NCI-H748 (cell line): ENCODE measurements around the gene EEPD1.

Source experiments
- DNase-seq: peaks from one replicate; lab custom pipeline; 2025; ENCODE audit not compliant: unreplicated experiment; lab: John Stamatoyannopoulos, UW

The EEPD1 gene

DNA sequence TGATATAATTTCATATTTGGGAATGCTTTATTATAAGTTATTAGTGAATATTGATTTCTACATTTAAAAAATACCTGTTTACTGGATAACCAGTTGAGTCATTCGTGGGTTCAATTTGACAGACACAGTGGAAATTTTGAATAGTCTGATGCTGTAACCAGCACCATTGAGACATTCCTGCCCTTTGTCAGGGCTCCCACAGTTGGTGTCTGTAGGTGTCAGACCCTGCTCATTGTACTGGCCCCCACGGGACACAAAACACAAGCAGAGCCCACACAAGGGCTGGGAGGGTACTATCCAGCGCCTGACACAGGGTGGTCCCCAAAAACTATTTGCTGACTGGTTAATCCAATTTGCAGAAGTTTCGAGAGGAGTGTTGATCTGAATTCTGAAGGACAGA lies 35.9 kb downstream of the EEPD1 start:
- DNase-seq = no peak

DNA sequence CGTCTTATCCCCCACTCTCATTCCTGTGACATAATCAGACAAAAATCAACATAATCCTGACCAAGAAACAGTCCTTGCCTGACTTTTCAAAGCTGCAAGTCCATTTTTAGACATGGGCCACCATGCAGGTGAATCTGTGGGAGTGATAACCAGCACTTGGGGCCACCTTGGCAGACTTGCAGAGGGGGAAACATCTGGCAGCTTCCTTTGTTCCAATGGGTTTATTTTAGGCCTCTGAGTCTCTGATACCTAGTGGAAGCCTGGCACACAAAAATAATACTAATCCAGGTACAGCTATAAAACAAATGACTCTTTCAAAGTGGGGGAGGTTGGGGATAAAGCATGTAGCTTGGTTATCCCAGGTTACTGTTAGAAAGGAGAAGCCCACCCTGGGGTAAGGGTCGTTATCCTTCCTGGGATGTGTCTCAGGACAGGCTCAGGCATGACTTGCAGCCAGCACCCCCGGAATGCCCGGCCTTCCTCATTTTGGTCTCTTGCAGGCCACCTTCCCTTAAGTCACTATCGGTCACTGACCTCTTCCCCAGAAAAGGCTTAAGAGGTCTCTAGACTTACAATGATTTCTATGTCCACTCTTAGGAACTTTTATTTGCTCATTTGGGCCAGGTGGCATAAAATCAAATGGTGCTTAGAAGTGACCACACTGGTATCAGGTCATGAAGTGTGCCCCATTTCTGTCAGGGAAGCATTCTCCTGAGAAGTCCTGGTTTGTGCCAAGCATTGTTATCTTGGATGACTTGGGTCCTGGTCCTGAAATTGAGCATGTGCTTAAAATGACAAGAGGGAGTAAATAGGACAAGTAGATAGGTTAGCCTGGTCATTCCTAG lies 37.6 kb downstream of the EEPD1 start:
- no peak for DNase-seq

DNA sequence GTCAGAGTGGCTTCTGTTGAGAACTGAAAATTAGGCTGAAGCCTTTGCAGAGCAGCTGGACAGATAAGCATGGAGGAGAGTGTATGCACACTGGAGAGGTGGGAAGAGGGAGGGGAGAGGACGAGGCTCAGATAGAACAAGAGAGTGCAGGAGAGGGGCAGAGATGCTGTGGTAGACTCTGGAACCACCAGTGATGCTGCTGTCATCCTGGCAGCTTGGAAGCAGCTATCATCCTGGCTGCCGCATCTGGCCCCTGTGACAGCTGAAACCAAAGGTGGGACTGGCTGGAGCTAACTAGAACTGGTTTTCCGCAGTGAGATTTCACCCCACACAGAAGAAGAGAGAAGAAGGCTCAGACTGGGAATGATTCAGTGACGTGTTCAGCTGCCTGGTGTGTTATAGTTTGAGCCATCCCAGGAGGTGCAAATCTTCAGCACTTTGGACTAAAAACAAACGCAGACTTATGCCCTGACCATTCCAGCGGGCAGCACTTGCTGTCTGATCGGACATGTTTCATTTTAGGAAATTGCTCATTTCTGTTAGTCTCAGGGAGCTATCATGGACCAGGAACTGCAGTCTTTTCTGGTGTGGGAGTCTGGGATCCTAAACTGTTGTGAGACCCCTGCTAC lies 38.4 kb downstream of the EEPD1 start:
- no peak for DNase-seq

DNA sequence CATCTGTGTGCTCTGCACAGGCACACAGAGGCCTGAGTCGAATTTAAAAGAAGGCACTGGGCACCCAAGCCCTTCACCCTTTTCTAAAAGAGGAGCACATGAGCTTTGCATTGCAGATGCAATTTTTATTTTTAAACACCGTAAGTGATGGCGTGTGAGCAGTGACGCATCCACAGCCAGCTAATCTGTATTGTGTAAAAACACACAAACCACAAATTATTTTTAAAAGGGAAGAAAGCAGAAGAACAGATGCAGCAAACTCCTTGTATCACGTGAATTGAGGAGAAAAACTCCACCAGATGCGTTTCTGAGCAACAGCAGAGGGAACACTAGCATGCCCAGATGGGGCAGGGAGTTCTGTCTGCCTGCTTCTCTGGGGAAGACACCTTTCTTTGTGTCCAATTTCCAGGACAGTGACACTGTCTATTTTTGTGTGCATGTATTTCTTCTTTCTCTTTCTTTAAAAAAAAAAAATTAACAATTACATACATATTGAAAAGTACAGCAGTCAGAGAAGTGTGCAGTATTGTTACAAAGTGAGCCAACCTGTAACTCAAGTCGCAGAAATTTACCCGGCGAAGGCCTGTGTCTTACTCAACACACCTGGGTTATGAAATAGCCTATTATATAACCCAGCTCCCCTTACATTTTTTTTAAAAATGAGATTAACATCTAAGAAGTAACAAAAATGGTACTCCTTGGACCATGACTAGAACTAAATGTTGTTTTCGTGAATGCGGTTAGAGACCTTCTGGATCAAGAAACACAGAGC lies 39.2 kb downstream of the EEPD1 start:
- no peak for DNase-seq

DNA sequence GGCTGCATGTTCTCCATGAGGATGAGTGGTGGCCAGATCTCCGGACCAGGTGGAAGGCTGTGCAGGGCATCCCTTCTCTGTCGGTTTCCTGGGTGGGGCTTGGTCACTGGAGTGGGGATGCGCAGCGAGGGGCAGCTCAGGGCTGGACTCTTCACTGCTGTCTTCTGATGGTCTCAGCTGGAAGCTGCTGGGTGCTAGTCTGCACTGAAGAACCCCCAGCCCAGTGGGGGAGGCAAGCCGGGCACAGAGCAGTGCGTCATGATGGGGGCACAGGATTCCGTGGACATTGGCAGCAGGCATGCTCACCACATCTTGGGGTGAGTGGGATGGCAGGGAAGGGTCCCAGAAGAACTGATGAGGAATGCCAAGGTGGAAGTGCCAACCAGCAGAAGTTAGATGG lies 39.8 kb downstream of the EEPD1 start:
- DNase-seq = no peak

DNA sequence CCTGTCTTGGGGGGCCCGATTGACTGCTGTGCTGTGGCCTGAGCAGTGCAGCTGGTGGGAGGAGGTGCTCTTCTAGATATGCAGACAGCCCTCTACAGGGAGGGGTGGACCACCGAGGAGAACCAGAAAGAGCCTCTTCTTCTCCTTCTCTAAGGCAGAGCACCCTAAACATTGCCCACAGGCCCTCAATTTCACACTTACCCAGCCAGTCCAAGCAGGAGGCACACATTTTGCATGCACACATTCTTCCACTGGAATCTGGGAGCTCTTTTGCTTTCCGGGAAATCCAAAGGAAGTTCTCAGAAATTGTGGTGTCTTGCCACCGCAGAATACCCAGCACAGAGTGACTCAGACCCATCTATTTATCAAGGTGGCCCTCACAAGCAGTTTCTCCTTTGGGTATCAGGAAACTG lies 45.8 kb downstream of the EEPD1 start:
- no peak for DNase-seq

DNA sequence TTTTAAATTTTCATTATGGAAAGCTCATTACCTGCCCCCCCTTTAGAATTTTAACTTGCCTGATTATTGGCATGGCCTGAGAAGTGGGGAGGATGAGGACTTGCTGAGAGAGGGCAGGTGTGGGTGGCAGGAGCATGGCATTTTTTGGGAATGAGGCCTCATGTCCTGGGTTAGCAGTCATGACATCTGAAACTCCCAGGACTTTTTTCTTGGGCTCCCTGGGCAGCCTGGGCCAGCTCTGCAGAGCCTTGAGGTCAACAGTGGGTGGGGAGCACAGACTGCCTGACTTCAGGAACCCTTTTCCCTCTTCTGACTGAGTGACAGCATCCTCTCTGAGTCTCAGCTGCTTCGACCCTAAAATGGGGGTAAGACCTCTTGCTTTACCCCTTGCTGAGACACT lies 46.3 kb downstream of the EEPD1 start:
- no peak for DNase-seq

DNA sequence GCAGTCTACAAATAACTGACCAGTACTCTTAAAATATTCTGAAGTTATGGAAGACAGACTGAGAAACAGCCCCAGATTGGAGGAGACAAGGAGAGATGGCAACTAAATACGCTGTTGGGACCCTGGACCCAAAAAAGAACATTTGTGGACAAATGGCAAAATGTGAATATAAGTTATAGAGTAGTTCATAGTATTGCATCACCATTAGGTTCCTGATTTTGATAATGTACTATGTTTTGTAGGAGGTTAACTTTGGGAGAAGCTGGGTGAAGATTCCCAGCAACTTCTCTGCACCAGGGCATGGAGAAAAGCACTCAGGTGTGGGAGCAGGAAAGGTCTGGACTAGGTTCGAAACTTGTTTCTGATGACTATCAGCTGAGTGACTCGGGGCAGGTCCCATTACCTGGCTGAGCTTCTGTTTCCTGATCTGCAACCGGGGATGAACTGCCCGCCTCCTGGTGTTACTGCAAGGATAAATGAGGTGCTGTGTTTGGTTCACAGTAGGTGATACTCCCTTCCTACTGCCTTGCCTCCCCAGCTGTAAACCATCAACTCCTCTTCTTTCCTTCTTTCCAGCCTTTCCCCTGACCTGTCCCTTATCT lies 48.2 kb downstream of the EEPD1 start:
- DNase-seq = no peak

DNA sequence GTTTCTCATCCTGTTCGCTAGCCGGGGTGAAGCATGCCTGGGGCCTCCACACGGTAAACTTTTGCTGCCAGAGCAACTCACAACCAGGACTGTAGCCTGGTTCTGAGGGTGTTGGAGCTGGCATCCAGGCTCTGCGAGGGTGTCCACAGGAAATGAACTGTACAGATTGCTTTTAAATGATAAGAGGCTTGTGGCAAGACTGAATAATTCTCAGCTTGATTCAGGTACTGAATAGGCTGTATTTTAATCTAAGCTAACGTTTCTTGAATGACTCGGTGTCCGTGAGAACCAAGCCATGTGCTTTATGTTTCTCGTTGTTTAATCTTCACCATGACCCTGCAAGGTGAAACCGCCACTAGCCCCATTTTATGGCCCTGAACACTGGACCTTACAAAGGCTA lies 49.3 kb downstream of the EEPD1 start:
- DNase-seq = no peak

DNA sequence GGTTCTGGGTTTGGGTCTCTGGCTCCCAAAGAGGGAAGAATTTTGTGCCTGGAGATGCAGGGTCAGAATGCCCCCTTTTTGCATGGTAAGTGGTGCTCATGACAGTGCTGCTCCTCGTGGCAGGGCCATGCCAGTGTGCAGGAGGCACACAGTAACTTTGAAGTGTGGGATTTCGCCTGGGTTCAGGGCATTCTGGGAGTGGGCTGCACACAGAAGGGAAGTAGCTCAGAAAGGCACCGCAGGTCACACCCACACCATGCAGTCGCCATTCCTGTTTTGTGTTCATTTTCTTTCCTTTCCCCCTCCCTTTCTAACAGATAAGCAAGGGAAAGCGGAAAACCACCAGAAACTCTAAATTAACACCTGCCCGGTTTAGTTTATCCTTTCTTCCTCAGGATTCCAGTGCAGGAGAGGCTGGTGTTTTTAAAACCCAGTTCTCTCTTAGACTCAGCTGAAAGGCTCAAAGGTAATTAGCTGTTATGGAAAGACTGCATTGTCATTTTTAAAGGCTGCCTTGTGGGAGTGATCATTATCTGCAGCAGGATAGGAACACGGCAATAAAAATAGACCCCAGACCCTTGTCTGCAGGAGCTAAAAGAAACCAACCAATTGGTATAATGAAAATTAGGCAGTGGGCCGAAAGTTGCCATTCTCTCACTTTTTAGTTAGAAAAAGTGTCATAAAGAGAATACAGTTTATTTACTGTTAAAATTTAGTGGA lies 50.2 kb downstream of the EEPD1 start:
- no peak for DNase-seq

DNA sequence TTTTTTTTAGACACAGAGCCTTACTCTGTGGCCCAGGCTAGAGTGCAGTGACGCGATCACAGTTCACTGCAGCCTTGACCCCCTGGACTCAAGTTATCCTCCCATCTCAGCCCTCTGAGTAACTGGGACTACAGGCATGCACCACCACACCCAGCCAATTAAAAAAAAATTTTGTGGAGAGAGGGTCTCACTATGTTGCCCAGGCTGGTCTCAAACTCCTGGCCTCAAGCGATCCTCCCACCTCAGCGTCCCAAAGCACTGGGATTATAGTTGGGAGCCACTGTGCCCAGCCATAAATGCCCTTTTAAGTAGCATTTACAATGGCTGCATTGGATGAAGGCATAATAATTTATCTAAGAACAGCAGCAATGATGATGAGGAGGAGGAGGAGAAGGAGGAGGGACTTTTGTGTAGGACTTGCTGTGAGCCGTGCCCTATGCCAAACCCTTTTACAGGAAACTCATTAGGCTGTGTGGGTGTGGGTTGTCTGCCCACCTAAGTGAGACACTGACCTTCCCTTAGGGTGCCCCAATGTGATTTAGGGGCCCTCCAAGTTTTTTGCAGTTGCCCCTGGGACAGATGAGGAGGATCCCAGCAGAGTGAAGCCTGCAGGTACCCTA lies 51.1 kb downstream of the EEPD1 start:
- DNase-seq = no peak

DNA sequence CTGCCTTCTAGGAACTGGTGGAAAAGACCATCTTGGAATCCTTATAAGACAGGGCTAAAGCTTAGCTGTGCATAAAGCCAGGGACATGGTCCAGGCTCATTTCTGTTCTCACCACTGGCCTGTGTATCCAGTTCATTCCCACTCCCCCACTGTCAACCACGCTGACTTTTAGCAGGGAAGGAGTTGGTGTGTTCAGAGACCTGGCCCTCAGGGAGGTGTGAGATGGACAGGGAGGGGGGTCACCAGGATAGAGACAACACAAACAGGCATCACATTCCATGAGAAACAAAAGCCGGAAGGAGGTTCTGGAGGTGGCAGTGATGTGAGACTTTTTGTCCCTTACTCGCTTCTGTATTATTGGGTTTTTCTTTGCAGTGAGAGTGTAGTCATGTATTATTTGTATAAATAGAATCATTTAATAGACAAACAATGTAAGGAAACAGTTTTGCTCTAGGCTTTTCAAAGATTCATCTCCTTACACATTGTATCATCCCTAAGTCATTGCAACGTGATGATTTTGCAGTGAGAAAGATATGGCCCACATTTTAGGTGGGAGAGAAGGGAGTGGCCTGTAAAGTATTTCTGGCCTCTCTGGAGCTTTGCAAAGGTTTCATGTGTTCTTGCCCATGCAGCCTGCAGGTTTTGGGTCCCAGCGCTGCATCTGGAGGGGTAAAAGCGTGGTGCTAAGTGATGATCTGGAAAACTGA lies 52.0 kb downstream of the EEPD1 start:
- DNase-seq = no peak

DNA sequence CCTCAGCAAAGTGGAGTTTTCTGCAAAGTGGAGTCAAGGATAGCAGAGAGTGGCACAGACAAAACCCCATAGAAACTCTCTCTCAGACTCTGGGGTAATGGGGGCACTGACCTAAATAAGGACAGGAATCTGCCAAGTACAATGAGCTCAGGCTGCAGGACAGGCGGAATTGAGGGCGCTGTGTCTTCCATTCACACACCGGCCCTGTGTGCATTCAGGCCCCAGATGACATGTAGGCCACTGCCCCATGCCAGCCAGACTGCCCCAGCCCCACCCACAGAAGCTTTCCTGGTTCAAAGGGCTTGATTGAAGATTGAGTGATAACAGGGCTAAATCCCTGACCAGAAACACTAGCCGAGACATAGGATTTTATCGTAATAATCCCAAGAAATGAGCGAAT lies 52.7 kb downstream of the EEPD1 start:
- DNase-seq = no peak

DNA sequence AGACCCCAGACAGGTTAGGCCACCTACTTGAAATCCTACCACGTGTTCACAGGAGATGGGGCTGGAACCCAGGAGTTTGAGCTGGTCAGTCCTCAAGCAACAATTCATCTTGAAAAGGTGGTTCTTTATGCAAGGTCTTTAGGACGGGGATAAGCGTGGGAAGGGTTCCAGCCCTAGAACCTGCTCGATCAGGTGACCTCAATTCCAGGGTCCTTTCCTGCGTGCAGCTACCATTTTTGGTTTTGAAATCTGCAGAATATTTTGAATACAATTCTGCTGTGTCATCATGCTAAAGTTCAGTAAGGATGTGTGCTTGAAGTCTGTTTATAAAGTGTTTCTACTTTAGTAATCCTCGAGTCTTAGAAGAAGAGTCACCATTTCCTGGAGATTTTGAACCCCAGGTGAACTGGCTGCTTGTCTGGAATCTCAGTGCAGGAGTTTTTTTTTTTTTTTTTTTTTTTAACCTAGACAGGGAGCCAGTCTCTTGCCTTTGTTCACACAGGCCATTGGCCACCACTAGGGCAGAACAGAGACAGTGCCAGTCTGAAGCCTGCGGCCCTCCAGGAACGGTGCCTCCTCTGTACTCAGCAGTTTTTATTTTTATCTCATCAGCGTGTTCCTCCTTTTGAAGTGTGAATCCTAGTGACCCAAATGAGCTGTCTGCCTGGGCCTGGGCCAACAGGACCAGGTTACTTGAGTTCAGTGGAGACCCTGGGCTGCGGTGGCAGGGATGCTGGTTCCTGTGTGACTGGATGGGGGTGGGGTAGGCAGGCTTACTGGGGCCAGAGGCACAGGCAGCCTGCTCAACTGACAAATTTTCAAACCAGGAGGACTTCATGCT lies 54.6 kb downstream of the EEPD1 start:
- DNase-seq = no peak

DNA sequence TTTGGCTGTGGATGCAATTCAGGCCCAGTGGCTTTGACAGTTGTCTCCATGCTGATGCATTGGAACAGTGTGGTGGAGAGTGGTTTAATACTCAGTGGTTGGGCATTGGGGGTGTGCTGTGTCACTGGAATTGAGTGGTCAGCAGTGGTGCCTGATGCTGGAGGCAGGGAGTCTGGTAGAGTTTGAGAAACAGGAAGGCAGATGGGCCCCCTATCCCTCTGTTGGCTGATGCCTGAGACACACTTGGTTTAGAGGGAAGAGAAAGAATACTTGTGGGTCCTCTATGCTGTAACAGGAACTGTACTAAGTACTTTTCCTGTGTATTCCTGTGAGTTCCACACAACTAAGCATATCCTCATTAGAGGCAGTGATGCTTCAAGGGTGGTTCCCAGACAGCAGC lies 55.4 kb downstream of the EEPD1 start:
- DNase-seq = no peak

DNA sequence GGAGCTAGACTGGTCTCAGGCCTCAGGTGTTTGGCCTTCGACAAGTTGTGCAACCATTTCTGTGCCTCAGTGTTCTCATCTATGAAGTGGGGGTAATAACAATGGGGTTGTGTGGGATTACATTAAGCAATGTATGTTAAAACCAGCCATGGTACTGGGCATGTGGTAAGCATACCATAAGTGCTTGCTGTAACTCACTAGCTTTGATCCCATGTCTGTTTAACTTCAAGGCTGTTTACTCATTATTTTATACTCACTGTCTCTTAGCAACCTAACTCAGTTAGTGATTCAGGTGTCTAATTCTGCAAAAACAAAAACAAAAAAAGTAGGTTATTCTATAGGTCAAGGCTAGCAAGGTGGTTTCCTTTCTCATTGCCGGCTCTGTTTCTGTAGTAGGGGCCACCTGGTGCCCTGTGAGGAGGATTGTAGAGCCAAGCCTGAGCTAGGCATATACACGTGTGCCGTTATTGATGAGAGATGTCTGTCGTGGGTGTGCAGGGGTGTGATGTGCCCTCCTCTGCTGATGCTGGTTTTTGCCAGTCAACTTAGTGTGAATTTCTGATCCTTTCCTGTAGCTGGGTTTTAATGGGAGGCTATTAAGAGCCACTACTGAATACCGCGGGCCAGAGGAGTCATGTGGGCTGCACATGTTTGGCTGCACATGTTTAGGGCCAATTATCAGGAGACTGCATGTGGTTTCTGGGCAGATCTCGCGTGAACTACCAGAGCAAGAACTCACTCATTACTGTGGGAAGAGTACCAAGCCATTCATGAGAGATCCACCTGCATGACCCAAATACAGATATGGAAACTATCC lies 56.2 kb downstream of the EEPD1 start:
- no peak for DNase-seq

DNA sequence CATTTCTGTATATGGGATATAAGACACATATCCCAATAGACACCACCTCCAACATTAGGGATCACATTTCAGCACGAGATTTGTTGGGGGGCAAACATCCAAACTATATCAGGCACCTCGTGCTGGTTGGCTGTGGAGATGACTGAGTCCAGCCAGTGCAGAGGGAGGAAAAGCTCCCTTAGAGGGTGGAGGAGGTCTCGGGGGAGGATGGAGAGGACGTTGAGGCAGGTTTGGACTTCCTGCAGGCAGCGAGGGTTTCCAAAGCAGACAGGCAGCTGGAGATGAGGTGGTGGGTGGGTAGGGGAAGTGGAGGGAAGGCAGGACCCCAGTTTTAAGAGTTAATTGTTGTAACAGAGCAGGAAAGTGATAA lies 56.7 kb downstream of the EEPD1 start:
- no peak for DNase-seq

DNA sequence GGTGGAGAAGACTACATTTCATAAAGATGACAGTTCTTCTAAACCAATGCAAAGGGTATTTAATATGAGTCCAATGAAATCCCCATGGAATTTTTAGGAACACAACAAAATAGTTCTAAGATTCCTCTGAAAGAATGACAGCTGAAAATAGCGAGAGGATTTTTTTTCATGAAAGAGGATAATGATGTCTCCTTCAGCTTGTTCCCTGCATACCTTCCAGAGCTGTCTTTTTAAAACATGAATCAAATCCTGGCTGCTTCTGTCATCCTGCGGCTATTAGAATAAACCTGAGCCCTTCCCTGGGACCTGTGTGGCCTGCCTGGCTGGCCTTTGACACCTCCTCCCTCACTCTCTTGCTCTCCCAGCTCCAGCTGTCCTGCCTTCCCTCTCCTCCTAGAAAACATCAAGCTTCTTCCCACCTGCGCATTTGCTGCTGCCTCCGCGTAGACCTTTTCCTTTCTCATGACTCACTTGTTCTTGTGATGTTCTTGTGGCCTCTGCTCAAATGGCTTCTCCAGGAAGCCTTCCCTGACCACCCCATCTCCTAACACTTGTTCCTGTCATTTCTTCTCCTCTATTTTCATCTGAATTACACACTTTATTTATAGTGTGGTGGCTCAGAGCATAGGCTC lies 57.4 kb downstream of the EEPD1 start:
- no peak for DNase-seq
